GM21526 (cell line): ENCODE data around the gene ACER3.

Experiments used
- ATAC-seq: cut with Tn5 transposase; IDR thresholded peaks from one replicate; pipeline ENCODE4 v1.9.1; 2021; ENCODE audit warnings: moderate library complexity; ENCODE audit not compliant: unreplicated experiment, low FRiP score

The ACER3 gene

DNA sequence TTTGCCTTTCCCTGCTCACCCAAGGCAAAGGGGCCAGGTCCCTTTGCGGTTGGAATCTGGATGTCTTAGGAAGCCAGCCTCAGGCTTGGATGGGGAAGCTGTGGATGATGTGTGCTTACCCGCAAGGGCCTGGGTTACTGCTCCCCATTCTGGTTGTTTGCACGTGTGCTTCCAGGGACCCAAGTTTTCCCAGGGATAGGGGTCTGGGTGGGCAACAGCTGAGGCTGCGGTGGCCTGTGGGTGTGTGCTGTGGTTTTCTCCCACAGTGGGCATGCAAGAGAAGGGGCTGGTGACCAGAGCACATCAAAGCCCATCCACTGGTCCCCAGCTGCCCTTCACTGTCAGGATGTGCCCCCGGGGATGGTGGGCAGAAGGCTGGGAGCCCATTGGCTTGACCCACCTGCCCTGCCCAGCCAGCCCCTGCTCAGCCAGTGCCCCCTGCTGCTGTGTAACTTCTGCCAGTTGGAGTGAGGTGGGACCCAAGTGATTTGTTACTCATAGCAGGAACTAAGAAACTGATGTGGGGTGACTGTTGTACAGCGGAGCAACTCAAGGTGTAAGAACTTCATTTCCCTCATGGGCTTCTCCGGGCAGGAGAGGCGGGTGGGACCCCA is 209.4 kb downstream of the ACER3 start:
- no peak for ATAC-seq

DNA sequence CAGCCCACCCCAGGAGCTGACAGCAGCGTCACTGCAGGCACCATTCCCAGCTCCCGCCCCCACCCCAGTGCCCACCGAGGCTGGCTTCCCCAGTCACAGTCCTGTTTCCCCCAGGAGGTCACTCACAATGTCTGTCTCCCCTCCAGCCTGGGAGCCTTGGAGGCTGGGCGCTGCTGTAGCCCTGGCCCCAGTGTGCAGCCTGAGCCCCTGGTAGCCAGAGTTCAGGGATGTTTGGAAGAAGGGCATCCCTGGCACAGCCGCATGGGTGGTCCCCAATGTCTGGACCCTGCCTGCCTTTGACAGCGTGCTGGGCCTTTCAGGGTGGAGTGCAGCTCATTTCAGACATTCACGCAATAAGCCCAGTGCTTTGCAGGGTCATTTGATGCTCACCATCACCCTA is 210.4 kb downstream of the ACER3 start:
- ATAC-seq: no peak

DNA sequence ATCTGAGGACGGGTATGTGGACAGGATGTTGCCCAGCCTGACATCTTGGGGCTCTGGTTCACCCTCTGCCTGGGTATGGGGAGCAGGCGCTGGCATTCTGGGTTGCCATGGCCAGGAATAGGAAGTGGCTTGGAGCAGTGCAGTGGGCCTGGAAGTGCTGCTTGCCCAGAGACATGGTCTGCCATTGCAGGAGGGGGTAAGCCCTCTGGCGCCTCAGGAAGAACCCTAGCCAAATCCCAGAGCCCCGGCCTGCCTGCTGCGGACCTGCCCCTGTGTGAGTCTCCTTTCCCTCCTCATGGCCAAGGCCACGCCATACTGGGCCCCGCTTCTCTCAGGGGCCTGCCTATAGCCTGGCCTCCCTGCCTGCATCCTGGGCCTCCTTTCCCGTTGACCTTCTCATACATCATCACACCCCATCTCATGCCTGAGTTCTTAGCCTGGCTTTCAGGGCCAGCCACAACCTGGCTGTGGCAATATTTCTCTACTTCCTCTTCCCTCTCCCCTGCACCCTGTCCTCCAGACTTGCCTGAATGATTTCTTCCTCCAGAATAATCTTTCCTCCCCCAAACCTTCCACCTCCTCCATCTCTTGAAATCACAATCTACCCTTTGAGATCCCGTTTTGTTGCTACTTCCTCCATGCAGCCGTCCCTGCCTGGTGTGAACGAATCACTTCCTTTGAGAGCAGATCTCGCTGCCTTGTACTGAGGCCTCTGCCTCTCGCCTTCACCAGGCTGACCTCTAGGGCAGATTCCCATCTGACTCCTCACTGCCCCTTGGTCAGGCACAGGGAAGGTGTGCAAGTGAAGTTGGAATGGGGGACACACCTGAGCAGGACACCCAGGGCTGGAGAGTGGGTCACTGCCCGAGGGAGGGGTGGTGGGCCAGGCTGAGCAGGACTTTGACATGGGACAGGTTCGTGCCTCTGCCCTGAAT is 211.2 kb downstream of the ACER3 start:
- ATAC-seq: no peak

DNA sequence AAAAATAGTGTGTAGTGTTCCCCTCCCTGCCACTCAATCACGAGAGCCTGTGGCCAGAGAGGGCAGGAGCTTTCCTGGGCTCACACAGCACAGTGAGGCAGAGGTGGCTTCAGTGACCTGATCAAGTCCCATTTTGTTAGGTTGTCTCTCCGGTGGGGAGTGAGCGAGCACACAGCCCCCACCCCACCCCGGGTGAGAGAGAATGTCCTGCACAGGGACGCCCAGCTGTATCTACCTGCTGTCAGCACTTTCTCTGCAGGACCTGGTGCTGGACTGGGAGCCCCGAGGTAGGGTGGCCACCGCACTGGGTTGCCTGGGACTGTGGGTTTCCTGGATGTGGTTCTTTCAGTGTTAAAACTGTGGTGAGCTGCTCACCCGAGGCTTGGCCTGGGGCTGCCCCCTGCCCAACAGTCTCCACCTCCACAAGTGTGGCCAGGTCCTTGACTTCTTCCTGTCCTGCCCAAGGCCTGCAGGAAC is 212.2 kb downstream of the ACER3 start:
- no peak for ATAC-seq

DNA sequence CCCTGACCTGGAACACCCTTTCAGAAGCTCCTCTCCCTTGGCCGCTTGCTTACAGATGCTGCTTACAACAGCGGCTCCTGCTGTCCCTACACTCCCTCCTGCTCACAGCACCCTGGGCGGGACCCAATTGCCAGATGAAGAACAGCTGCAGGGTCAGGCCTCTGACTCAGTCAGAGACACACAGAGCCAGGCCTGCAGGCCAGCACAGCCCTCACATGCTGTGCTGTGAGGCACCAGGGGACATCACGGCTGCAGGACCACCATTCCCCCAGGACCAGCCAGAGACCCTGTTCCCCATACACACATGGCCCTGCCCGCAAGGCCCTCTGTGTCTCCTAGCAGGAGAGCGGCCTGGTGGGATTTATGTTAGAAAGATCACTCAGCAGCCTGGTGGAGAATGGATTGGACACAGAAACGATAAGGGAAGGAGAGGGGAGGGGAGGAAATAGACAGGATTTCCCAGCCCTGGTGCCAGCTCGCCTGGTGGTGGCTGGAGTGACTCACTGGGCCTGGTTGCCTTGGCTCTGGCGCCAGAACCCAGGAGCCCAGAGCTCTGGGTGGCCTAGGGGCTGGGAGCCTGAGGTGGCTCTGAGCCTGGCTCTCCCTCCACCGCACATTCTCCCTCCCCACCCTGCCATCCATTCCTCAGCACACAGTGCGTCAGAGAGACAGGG is 212.7 kb downstream of the ACER3 start:
- no peak for ATAC-seq

DNA sequence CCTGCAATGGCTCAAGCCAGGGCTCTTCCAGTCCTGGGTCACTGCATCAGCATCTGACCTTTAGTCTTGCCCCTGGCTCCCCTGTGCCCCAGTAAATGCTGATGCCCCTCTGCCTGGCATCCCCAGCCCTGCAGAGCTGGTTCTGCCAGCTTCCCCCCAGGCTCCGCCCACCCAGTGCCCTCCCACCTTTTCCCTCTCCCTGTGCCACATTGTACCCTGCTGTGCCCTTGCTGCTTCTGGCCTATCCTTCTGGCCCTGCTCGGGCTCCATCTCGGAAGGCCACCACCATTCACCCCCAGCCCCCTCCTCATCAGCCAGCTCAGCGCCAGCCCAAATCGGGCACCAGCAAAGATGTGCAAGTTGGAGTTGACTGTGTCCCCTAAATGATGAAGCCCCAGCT is 213.5 kb downstream of the ACER3 start:
- no peak for ATAC-seq

DNA sequence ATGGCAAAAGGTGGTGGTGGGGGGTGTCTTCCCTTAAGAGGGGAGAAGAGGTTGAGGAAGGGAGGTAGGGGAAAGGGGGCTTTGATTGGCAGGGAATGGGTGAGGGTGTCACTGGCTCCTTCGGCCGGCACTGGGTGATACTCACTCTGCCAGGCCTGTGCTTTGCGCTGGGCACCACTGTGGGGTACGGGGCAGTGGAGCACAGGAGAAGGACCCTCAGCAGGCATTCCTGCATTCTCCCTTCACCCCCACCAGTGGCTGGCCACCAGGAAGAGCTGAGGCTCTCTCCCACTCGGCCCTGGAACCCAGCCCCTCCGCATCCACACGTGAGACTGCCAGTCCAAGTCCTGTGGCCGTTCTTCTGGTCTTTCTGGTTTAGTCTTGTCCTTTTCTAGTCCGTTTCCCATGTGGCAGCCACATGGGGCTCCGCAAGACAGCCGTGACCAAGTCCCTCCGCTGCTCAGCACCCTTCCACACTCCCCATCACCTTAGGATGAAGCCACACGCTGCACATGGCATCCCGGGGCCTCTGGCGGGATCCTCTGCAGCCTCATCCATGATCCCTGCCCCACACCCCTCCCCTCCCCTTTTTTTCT is 214.0 kb downstream of the ACER3 start:
- ATAC-seq: no peak

DNA sequence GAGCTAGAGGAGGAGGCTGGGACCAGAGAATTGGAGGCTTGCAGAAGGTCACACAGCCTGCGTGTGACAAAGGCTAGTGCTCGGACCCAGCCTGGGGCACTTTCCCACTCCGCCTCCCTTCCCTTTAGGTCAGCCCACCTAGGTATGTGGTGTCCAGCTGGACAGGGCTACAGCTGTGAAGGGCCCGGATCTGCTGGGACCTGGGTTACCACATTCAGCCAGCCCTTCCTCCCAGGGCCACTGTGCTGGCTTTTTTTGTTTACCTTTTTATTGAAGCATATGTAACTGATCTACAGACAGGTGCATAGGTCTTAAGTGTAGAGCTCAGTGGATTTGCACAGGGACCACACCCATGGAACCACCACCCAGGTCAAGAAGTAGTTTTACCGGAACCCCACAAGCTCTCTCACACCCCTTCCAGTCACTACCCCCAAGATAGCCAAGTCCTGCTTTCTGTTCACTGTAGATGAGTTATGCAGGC is 214.7 kb downstream of the ACER3 start:
- ATAC-seq: no peak
